Naive thymus-derived CD4-positive, alpha-beta T cell (primary cell): Measurements from ENCODE around the gene CCDC88C. TPM values are rescaled to one million over a fixed set of nuclear protein-coding genes. Genes with fewer than 3 reads are reported as not detected.

Source experiments
- ATAC-seq: fragments of 150-1000 bp; cut with Tn5 transposase; 2 replicates; pipeline ENCODE4 v1.10.0; 2021; ENCODE audit warnings: mild to moderate bottlenecking, moderate library complexity
- CTCF ChIA-PET: fragments of 350-600 bp; sonication (Branson Sonifier 250); formaldehyde crosslinking; loops from one replicate; lab custom pipeline; 2021; ENCODE audit warnings: antibody characterized with exemption; lab: Charles Lee
- POLR2A ChIA-PET: fragments of 350-600 bp; sonication (Branson Sonifier 250); formaldehyde crosslinking; loops from one replicate; lab custom pipeline; 2021; ENCODE audit warnings: antibody characterized with exemption, inconsistent platforms; lab: Charles Lee
- DNase-seq, 9 donors: peaks; one replicate each; pipeline versions ENCODE4 v3.0.0 to v3.0.0-alpha.2; 2020 to 2022; ENCODE audit warnings: mixed read lengths in 1 of 9
- H3K27ac ChIP-seq: one replicate; pipeline ENCODE4 v1.7.0; 2013; ENCODE audit warnings: mild to moderate bottlenecking, low read depth, low read length, moderate library complexity
- H3K27me3 ChIP-seq, 2 donors: one replicate each; pipeline ENCODE4 v1.7.0; 2013; ENCODE audit warnings: low read length in 2 of 2, mild to moderate bottlenecking in 2 of 2, moderate library complexity in 2 of 2; ENCODE audit not compliant: control insufficient read depth in 2 of 2, insufficient read depth in 2 of 2
- H3K36me3 ChIP-seq, 3 experiments: 1 replicate in 2 of 3; 2 replicates in 1 of 3; pipeline ENCODE4 v1.7.0; 2013; ENCODE audit warnings: low read length in 3 of 3, mild to moderate bottlenecking in 3 of 3, moderate library complexity in 1 of 3; ENCODE audit not compliant: insufficient read depth in 3 of 3, control insufficient read depth in 2 of 3
- H3K4me1 ChIP-seq, 2 donors: one replicate each; pipeline ENCODE4 v1.7.0; 2013; ENCODE audit warnings: low read length in 2 of 2, mild to moderate bottlenecking in 2 of 2, moderate library complexity in 1 of 2; ENCODE audit not compliant: control insufficient read depth in 2 of 2, insufficient read depth in 2 of 2
- H3K4me3 ChIP-seq: 2 replicates; pipeline ENCODE4 v1.7.0; 2013; ENCODE audit warnings: mild to moderate bottlenecking, low read length
- H3K9me3 ChIP-seq, 3 experiments: 1 replicate in 2 of 3; 2 replicates in 1 of 3; pipeline ENCODE4 v1.7.0; 2013; ENCODE audit warnings: low read length in 3 of 3; ENCODE audit not compliant: control insufficient read depth in 2 of 3
- H3K27ac Mint-ChIP-seq, 9 donors: one replicate each; pipeline ENCODE4 v1.8.0; 2020 to 2022; ENCODE audit warnings: mixed read lengths in 9 of 9, mild to moderate bottlenecking in 8 of 9, moderate library complexity in 5 of 9, inconsistent platforms in 2 of 9
- H3K27me3 Mint-ChIP-seq, 5 donors: one replicate each; pipeline ENCODE4 v1.8.0; 2021 to 2022; ENCODE audit warnings: mixed read lengths in 5 of 5, mild to moderate bottlenecking in 1 of 5
- H3K36me3 Mint-ChIP-seq, 5 donors: one replicate each; pipeline ENCODE4 v1.8.0; 2020 to 2022; ENCODE audit warnings: mixed read lengths in 5 of 5, mild to moderate bottlenecking in 3 of 5, inconsistent platforms in 1 of 5
- H3K4me1 Mint-ChIP-seq, 7 donors: one replicate each; pipeline ENCODE4 v1.8.0; 2020 to 2022; ENCODE audit warnings: mixed read lengths in 7 of 7, mild to moderate bottlenecking in 3 of 7, inconsistent platforms in 1 of 7
- H3K4me3 Mint-ChIP-seq, 10 donors: one replicate each; pipeline ENCODE4 v1.8.0; 2020 to 2022; ENCODE audit warnings: mild to moderate bottlenecking in 10 of 10, mixed read lengths in 10 of 10, moderate library complexity in 6 of 10, inconsistent platforms in 2 of 10
- H3K9me3 Mint-ChIP-seq, 11 donors: one replicate each; pipeline ENCODE4 v1.8.0; 2020 to 2022; ENCODE audit warnings: mixed read lengths in 11 of 11, mild to moderate bottlenecking in 4 of 11, inconsistent platforms in 1 of 11, moderate library complexity in 1 of 11
- intact Hi-C, 2 donors: fragments of 100-400 bp; cut with micrococcal nuclease; formaldehyde crosslinking; loops; one replicate each; pipeline ENCODE4 v1.15.1; 2023
- polyA plus RNA-seq, 2 donors: library from polyadenylated mRNA; unstranded; fragments of 300-500 nt; fragmentation: Illumina TruSeq; gene quantifications; one replicate each; pipeline ENCODE4 v1.2.3, GENCODE V29; 2021
- total RNA-seq, 6 experiments: library from RNA in 5 of 6; stranded (reverse) in 5 of 6; gene quantifications; 1 replicate in 5 of 6; 2 replicates in 1 of 6; pipeline ENCODE4 v1.2.3 and lab custom pipeline; 2021 to 2026

The CCDC88C gene
- total and polyA plus RNA-seq, 7 experiments from 2014 or later, result 23.6 to 324 (median 274) TPM

DNA sequence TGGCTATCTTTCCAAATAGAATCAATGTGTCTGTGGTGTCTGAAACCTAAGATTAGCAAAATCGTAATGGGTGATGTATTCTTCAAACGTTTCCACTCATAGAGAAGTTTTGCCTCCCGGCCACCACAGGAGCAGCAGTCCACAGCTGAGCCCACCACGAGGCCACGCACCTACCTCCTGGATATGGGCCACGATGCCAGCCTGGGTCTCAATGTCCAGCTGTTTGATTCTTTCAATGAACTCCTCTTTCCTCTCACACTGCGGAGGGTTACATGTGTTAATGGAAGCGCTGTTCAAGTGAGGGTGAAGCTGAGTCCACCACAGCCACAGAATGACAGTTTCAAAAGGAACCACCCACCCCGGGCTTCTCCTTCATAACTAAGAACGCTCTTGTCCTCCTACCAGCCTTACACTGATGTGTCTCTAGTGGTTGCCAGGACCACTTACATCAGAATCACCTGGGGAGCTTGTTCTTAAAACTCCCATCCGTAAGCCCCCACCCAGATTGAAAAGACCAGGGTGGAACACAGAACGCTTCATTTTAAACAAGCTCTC is 75.3 kb downstream of the CCDC88C start:
- Mint-ChIP-seq H3K27ac (peak overlapping the region in 6 of 9 donors; percentile 23 to 77 (median 54)), H3K27me3 (no peaks in the 10 kb centered on the region), H3K4me1 (peaks cover 27 to 45% (median 31%) of the 10 kb centered on the region in 7 donors), H3K36me3 (peaks cover 0 to 30% (median 14%) of the 10 kb centered on the region in 5 donors), H3K9me3 (no peaks in the 10 kb centered on the region), H3K4me3 (no peak overlapping the region)
- DNase-seq (no peak), ATAC-seq (no peak)
- POLR2A ChIA-PET, result interaction anchor here (0.9 to 2.2 kb wide), 3 partner anchors 11 to 23 kb away, joined by 3 to 9 read pairs (median 3); no protein-coding TSS in a partner anchor
- Histone ChIP-seq H3K4me1 (peaks cover 0 to 9% of the 10 kb centered on the region in 2 donors), H3K4me3 (no peak overlapping the region), H3K36me3 (peaks cover 26 to 62% (median 35%) of the 10 kb centered on the region in 3 experiments), H3K27ac (no peak overlapping the region), H3K27me3 (no peaks in the 10 kb centered on the region), H3K9me3 (no peaks in the 10 kb centered on the region)
- CTCF ChIA-PET, result interaction anchor here (0.9 to 1.1 kb wide), 2 partner anchors 14 to 29 kb away, joined by 3 to 4 read pairs; no protein-coding TSS in a partner anchor
- intact Hi-C loops, result no loop called here

DNA sequence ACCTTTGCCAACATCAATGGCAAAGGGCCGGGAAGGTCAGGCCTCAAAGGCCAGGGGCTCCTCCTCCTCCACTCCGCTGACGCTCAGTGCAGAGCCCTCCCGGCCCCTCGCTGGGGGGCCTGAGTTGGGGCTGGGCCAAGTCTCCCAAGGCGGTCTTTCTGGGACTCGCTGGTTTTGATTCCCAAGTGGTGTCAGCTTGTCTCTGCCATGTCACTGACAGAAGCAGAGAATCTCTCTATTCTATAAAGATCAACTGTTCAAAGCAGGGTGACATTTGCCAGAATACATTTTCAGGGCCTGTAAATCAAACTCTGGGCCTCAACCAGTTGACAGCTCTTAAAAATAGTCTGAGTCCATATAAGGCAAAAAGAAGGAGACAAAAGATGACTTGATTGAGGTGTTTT is 75.9 kb downstream of the CCDC88C start:
- Mint-ChIP-seq H3K27me3 (no peaks in the 10 kb centered on the region), H3K4me3 (no peak overlapping the region), H3K27ac (peak overlapping the region in 5 of 9 donors; percentile 22 to 60 (median 50)), H3K9me3 (no peaks in the 10 kb centered on the region), H3K36me3 (peaks cover 0 to 25% (median 9%) of the 10 kb centered on the region in 5 donors), H3K4me1 (peaks cover 21 to 40% (median 25%) of the 10 kb centered on the region in 7 donors)
- intact Hi-C loops, result loop anchor here in 1 of 2 donors (2.0 kb wide), 1 partner anchor 13 kb away; no protein-coding TSS in a partner anchor
- H3K27me3 ChIP-seq, result no peaks in the 10 kb centered on the region
- H3K9me3 ChIP-seq, result no peaks in the 10 kb centered on the region
- no peak overlapping the region for H3K4me3 ChIP-seq
- H3K36me3 ChIP-seq, result peaks cover 26 to 67% (median 40%) of the 10 kb centered on the region in 3 experiments
- H3K4me1 ChIP-seq, result peaks cover 0 to 3% of the 10 kb centered on the region in 2 donors
- CTCF ChIA-PET, result interaction anchor here (0.9 to 1.1 kb wide), 2 partner anchors 15 to 30 kb away, joined by 3 to 4 read pairs; no protein-coding TSS in a partner anchor
- DNase-seq, result no peak
- no peak for ATAC-seq
- no peak overlapping the region for H3K27ac ChIP-seq
- POLR2A ChIA-PET, result interaction anchor here (0.9 to 2.2 kb wide), 3 partner anchors 10 to 23 kb away, joined by 3 to 9 read pairs (median 3); no protein-coding TSS in a partner anchor

GRCh38 chr14:91341334-91341733 is 76.3 kb downstream of the CCDC88C start:
- ChIA-PET CTCF (interaction anchor here (1.1 kb wide), 1 partner anchor 30 kb away, joined by 4 read pairs; no protein-coding TSS in a partner anchor), POLR2A (interaction anchor here (0.9 to 1.1 kb wide), 2 partner anchors 12 to 22 kb away, joined by 3 read pairs; no protein-coding TSS in a partner anchor)
- no peaks in the 10 kb centered on the region for H3K9me3 ChIP-seq
- no peaks in the 10 kb centered on the region for H3K27me3 ChIP-seq
- DNase-seq (no peak), ATAC-seq (no peak)
- Mint-ChIP-seq H3K27me3 (no peaks in the 10 kb centered on the region), H3K4me3 (no peak overlapping the region), H3K27ac (peak overlapping the region in 6 of 9 donors; percentile 14 to 58 (median 36)), H3K9me3 (no peaks in the 10 kb centered on the region), H3K36me3 (peaks cover 0 to 25% (median 9%) of the 10 kb centered on the region in 5 donors), H3K4me1 (peaks cover 20 to 36% (median 23%) of the 10 kb centered on the region in 7 donors)
- intact Hi-C loops, result loop anchor here in 1 of 2 donors (2.0 kb wide), 1 partner anchor 13 kb away; no protein-coding TSS in a partner anchor
- H3K36me3 ChIP-seq, result peaks cover 26 to 71% (median 42%) of the 10 kb centered on the region in 3 experiments
- no peak overlapping the region for H3K4me3 ChIP-seq
- no peaks in the 10 kb centered on the region for H3K4me1 ChIP-seq
- H3K27ac ChIP-seq, result no peak overlapping the region

DNA sequence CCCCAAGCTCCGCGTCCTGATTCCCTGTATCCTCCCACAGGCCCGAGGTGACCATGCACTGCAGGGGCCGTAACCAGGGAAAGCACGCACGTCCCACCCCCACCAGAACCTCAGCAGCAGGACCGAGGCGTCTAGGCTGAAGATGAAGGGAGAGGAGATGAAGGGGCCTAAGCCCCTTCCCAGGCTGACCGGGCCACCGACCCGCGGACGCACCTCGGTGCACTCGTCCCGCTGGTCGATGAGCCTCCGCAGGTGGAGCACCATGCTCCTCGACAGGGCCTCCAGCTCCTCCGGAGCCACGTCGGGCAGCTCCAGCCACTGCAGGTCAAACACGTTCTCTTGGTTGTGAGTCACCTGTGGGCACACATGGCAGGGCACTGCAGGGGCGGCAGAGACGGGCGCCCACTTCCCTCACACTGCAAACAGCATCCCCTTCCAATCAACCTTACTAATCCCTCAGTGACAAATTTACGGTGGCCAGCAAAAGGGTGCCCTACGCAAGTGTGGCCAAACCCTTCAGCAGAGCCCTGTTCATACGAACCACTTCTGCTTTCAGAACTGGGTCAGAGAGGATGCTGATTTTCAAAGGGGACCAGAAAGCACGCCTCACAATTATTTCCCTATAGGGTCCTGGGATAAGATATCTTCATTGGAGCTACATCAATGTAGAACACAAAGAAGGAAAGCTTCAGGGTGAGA is 77.8 kb downstream of the CCDC88C start:
- no peaks in the 10 kb centered on the region for H3K27me3 Mint-ChIP-seq
- Histone ChIP-seq H3K27me3 (no peaks in the 10 kb centered on the region), H3K27ac (no peak overlapping the region), H3K4me1 (no peaks in the 10 kb centered on the region), H3K9me3 (no peaks in the 10 kb centered on the region), H3K4me3 (no peak overlapping the region), H3K36me3 (peaks cover 36 to 86% (median 42%) of the 10 kb centered on the region in 3 experiments)
- peaks cover 0 to 35% (median 15%) of the 10 kb centered on the region in 5 donors for H3K36me3 Mint-ChIP-seq
- H3K27ac Mint-ChIP-seq, result peak overlapping the region in 5 of 9 donors; percentile 11 to 78 (median 61)
- H3K4me3 Mint-ChIP-seq, result no peak overlapping the region
- ATAC-seq (no peak), DNase-seq (no peak)
- no peaks in the 10 kb centered on the region for H3K9me3 Mint-ChIP-seq
- intact Hi-C loops, result loop anchor here in 1 of 2 donors (2.0 kb wide), 1 partner anchor 15 kb away; no protein-coding TSS in a partner anchor
- ChIA-PET CTCF (interaction anchor here (0.6 kb wide), 1 partner anchor 282 kb away, joined by 3 read pairs; no protein-coding TSS in a partner anchor), POLR2A (interaction anchor here (0.6 to 3.0 kb wide), 2 partner anchors 10 to 26 kb away, joined by 3 to 18 read pairs; no protein-coding TSS in a partner anchor)
- H3K4me1 Mint-ChIP-seq, result peaks cover 14 to 35% (median 21%) of the 10 kb centered on the region in 7 donors

GRCh38 chr14:91339076-91339475 is 78.5 kb downstream of the CCDC88C start:
- no peaks in the 10 kb centered on the region for H3K9me3 ChIP-seq
- Mint-ChIP-seq H3K27ac (peak overlapping the region in 3 of 9 donors; percentile 11 to 61 (median 28)), H3K4me1 (peaks cover 10 to 33% (median 19%) of the 10 kb centered on the region in 7 donors), H3K27me3 (no peaks in the 10 kb centered on the region), H3K4me3 (no peak overlapping the region), H3K9me3 (no peaks in the 10 kb centered on the region), H3K36me3 (peaks cover 0 to 36% (median 15%) of the 10 kb centered on the region in 5 donors)
- peaks cover 36 to 94% (median 42%) of the 10 kb centered on the region in 3 experiments for H3K36me3 ChIP-seq
- H3K27me3 ChIP-seq, result no peaks in the 10 kb centered on the region
- no peak overlapping the region for H3K27ac ChIP-seq
- H3K4me3 ChIP-seq, result no peak overlapping the region
- no peak for ATAC-seq
- H3K4me1 ChIP-seq, result no peaks in the 10 kb centered on the region
- POLR2A ChIA-PET, result interaction anchor here (3.0 kb wide), 1 partner anchor 11 kb away, joined by 18 read pairs; no protein-coding TSS in a partner anchor
- CTCF ChIA-PET, result interaction anchor here (0.7 to 1.3 kb wide), 2 partner anchors 16 to 222 kb away, joined by 3 to 4 read pairs; no protein-coding TSS in a partner anchor
- no peak for DNase-seq
- intact Hi-C loops, result no loop called here

DNA sequence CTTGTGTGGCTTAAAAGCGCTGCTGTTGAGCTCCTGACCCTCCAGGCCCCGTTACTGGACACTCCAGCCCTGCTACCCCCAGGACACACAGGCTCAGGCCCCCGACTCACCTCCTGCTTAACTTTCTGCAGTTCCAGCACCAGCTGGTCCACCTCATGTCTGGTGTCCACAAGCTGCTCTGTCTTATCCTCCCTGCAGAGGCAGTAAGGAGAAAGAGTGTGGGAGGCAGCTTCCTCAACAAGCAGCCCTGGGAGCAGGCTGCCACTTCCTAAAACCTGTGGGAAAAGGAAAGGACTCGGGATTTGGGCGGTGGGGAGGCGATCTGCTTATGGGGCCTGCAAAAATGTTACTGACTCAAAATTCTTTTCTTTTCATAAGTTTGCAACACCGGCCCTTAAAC is 79.2 kb downstream of the CCDC88C start:
- H3K27me3 ChIP-seq, result no peaks in the 10 kb centered on the region
- Mint-ChIP-seq H3K9me3 (no peaks in the 10 kb centered on the region), H3K36me3 (peaks cover 0 to 38% (median 15%) of the 10 kb centered on the region in 5 donors), H3K4me3 (no peak overlapping the region), H3K27ac (no peak overlapping the region), H3K27me3 (no peaks in the 10 kb centered on the region), H3K4me1 (peaks cover 6 to 33% (median 20%) of the 10 kb centered on the region in 7 donors)
- CTCF ChIA-PET, result interaction anchor here (0.7 to 1.3 kb wide), 3 partner anchors 13 to 644 kb away, joined by 3 to 4 read pairs (median 3); no protein-coding TSS in a partner anchor
- peaks cover 0 to 3% of the 10 kb centered on the region in 2 donors for H3K4me1 ChIP-seq
- no peaks in the 10 kb centered on the region for H3K9me3 ChIP-seq
- intact Hi-C loops, result no loop called here
- peaks cover 36 to 98% (median 44%) of the 10 kb centered on the region in 3 experiments for H3K36me3 ChIP-seq
- DNase-seq (no peak), ATAC-seq (no peak)
- POLR2A ChIA-PET, result interaction anchor here (1.0 to 3.0 kb wide), 2 partner anchors 12 to 18 kb away, joined by 3 to 18 read pairs; no protein-coding TSS in a partner anchor
- no peak overlapping the region for H3K27ac ChIP-seq
- no peak overlapping the region for H3K4me3 ChIP-seq
